ENCODE data around the gene GPSM3. TPM values are rescaled to one million over a fixed set of nuclear protein-coding genes. Genes with fewer than 3 reads are reported as not detected.
A peak's percentile ranks its signal among the peaks of the same experiment; 100 is the strongest.

Gene GPSM3
- total and polyA plus RNA-seq, 2 of the 13 experiments (the other 11 are each of a cell fraction or from before 2014, with no cell fraction given) = 0.18 to 6.2 TPM

DNA sequence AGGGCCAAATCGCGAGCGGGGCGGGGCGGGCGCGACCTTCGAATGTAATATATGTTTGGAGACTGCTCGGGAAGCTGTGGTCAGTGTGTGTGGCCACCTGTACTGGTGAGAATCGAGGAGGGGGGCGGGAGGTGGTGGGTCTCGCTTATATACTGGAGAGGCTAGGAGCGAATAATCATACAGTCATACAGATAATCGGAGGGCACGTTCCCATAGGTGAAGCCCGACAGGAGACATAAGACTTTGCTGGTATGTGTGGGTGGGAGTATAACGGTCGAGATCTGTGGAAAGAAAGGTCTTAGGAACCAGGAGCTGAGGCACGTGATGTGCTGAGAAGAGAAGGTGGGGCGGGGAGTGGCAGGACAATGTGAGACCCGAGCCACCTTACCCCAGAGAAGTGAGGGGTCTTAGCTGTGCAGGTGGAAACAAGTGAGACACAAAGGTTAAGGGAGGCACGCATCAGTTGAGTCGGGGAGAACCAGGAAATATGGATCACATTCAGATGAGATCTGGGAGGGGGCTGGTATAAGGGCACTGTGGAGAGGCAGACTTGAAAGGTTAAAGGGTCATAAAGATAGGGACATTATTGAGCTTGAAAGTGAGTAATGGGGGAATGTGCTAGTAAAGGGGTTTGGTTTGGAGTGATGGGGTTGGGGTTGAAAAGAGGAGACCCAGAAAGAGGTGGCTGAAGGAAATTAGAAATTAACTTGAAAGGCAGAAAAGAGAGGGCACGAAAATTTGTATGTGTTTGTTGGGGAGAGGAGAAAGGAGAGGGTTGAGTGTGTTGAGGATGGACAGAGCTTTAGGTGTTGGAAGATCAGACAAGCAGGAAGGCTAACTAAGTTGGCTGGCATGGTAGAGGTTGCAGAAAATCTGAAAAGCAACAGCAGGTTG, 13.6 kb downstream of the GPSM3 start (continued):
- TF ChIP-seq, protein P1, sequence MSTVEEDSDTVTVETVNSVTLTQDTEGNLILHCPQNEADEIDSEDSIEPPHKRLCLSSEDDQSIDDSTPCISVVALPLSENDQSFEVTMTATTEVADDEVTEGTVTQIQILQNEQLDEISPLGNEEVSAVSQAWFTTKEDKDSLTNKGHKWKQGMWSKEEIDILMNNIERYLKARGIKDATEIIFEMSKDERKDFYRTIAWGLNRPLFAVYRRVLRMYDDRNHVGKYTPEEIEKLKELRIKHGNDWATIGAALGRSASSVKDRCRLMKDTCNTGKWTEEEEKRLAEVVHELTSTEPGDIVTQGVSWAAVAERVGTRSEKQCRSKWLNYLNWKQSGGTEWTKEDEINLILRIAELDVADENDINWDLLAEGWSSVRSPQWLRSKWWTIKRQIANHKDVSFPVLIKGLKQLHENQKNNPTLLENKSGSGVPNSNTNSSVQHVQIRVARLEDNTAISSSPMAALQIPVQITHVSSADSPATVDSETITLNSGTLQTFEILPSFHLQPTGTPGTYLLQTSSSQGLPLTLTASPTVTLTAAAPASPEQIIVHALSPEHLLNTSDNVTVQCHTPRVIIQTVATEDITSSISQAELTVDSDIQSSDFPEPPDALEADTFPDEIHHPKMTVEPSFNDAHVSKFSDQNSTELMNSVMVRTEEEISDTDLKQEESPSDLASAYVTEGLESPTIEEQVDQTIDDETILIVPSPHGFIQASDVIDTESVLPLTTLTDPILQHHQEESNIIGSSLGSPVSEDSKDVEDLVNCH (CRISPR knock-in tag; IDR thresholded peaks at IDR 0.05) = no peak
- TF ChIP-seq POGZ (CRISPR knock-in tag; IDR thresholded peaks at IDR 0.05) (peak; percentile 41; the same call in 1 of the 2 replicates), TSC22D2 (CRISPR knock-in tag; IDR thresholded peaks at IDR 0.05; ENCODE audit: borderline replicate concordance) (0 out of 2 replicates have a peak, but pooled peaks have one; percentile 33), SAP130 (CRISPR knock-in tag; IDR thresholded peaks at IDR 0.05; ENCODE audit: low read depth) (peak; percentile 57; the same call in 1 of the 2 replicates), MYC (CRISPR knock-in tag; IDR thresholded peaks at IDR 0.05; ENCODE audit: borderline replicate concordance) (peak; percentile 58; the same call in 1 of the 2 replicates), NCOA2 (CRISPR knock-in tag; IDR thresholded peaks at IDR 0.05) (peak; percentile 20; the same call in 1 of the 2 replicates), ZNF788 (CRISPR knock-in tag; IDR thresholded peaks at IDR 0.05; ENCODE audit: borderline replicate concordance) (no peak), ESRRA (CRISPR knock-in tag; IDR thresholded peaks at IDR 0.05; ENCODE audit: low read depth) (no peak), TCF12 (IDR thresholded peaks at IDR 0.05) (no peak), TCF12 (CRISPR knock-in tag; IDR thresholded peaks at IDR 0.05) (no peak), ZNF605 (CRISPR knock-in tag; IDR thresholded peaks at IDR 0.05) (0 out of 2 replicates have a peak, but pooled peaks have one; percentile 8), SMAD1 (CRISPR knock-in tag; IDR thresholded peaks at IDR 0.05; ENCODE audit: borderline replicate concordance, low read depth) (0 out of 2 replicates have a peak, but pooled peaks have one; percentile 41), XBP1 (CRISPR knock-in tag; IDR thresholded peaks at IDR 0.05) (no peak), ZSCAN12 (CRISPR knock-in tag; IDR thresholded peaks at IDR 0.05) (no peak), ZSCAN21 (CRISPR knock-in tag; IDR thresholded peaks at IDR 0.05; ENCODE audit: borderline replicate concordance) (peak; percentile 30; the same call in 1 of the 2 replicates), HMG20B (CRISPR knock-in tag; conservative IDR thresholded peaks at IDR 0.05) (0 out of 2 replicates have a peak, but pooled peaks have one; percentile 9), RBFOX2 (IDR thresholded peaks at IDR 0.05; ENCODE audit: low read depth, low read length) (0 out of 2 replicates have a peak, but pooled peaks have one; percentile 24)
- TF ChIP-seq, protein P2, sequence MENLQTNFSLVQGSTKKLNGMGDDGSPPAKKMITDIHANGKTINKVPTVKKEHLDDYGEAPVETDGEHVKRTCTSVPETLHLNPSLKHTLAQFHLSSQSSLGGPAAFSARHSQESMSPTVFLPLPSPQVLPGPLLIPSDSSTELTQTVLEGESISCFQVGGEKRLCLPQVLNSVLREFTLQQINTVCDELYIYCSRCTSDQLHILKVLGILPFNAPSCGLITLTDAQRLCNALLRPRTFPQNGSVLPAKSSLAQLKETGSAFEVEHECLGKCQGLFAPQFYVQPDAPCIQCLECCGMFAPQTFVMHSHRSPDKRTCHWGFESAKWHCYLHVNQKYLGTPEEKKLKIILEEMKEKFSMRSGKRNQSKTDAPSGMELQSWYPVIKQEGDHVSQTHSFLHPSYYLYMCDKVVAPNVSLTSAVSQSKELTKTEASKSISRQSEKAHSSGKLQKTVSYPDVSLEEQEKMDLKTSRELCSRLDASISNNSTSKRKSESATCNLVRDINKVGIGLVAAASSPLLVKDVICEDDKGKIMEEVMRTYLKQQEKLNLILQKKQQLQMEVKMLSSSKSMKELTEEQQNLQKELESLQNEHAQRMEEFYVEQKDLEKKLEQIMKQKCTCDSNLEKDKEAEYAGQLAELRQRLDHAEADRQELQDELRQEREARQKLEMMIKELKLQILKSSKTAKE (CRISPR knock-in tag; IDR thresholded peaks at IDR 0.05; ENCODE audit: borderline replicate concordance) = 0 out of 2 replicates have a peak, but pooled peaks have one; percentile 22
- TF ChIP-seq, protein P3, sequence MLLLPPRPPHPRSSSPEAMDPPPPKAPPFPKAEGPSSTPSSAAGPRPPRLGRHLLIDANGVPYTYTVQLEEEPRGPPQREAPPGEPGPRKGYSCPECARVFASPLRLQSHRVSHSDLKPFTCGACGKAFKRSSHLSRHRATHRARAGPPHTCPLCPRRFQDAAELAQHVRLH (CRISPR knock-in tag; IDR thresholded peaks at IDR 0.05; ENCODE audit: borderline replicate concordance, low read depth) = 0 out of 2 replicates have a peak, but pooled peaks have one; percentile 13
- TF ChIP-seq, protein P4, sequence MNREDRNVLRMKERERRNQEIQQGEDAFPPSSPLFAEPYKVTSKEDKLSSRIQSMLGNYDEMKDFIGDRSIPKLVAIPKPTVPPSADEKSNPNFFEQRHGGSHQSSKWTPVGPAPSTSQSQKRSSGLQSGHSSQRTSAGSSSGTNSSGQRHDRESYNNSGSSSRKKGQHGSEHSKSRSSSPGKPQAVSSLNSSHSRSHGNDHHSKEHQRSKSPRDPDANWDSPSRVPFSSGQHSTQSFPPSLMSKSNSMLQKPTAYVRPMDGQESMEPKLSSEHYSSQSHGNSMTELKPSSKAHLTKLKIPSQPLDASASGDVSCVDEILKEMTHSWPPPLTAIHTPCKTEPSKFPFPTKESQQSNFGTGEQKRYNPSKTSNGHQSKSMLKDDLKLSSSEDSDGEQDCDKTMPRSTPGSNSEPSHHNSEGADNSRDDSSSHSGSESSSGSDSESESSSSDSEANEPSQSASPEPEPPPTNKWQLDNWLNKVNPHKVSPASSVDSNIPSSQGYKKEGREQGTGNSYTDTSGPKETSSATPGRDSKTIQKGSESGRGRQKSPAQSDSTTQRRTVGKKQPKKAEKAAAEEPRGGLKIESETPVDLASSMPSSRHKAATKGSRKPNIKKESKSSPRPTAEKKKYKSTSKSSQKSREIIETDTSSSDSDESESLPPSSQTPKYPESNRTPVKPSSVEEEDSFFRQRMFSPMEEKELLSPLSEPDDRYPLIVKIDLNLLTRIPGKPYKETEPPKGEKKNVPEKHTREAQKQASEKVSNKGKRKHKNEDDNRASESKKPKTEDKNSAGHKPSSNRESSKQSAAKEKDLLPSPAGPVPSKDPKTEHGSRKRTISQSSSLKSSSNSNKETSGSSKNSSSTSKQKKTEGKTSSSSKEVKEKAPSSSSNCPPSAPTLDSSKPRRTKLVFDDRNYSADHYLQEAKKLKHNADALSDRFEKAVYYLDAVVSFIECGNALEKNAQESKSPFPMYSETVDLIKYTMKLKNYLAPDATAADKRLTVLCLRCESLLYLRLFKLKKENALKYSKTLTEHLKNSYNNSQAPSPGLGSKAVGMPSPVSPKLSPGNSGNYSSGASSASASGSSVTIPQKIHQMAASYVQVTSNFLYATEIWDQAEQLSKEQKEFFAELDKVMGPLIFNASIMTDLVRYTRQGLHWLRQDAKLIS (CRISPR knock-in tag; IDR thresholded peaks at IDR 0.05) = no peak
